Hematopoietic multipotent progenitor cell treated with erythropoietin and hydrocortisone succinate and interleukin-3 and kit ligand, for 4 days (in vitro differentiated cells): Measurements from ENCODE around the gene NUDT3.
A peak's percentile ranks its signal among the peaks of the same experiment; 100 is the strongest.
"Not testable (repeated sequence)": the region's sequence is repeated elsewhere in the genome, so short reads cannot be mapped to it uniquely, and the experiment has no call there.

Source experiments
- DNase-seq: peaks from one replicate; pipeline ENCODE4 v3.0.0-alpha.2; 2015

NUDT3 gene

DNA sequence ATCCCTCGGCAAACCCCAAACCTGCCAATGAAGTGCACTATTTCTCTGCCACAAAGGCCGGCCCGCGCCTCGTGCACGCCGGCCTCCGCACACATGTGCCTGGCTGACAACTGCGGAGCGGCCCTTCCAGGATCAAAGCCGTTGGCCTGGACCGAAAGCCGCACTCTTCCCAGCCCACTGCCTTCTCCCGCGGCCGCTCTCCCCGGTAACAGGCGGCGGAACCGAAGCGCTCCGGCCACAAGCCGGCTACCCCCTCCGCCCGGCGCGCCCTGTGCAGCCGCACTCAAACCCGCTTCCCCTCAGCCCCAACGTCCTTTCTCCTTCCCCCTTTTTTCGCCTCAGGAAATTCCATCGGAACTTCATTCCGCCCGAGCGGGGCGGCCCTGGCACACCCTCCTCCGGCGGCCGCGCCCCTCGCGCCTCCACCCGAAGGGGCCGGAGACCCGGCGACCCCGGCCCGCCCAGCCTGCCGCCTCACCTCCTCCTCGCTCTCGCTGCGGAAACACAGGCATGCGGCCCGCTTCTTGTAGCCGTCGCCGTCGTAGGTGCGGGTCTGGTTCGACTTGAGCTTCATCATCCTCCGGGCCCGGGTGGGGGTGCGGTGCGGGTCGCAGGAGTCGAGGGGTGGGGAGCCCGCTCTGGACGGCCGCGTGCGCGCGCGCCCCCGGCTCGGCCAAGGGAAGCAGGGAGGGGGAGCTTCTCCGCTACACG, 528 bp downstream of the NUDT3 start:
- DNase-seq = peak; percentile 72

DNA sequence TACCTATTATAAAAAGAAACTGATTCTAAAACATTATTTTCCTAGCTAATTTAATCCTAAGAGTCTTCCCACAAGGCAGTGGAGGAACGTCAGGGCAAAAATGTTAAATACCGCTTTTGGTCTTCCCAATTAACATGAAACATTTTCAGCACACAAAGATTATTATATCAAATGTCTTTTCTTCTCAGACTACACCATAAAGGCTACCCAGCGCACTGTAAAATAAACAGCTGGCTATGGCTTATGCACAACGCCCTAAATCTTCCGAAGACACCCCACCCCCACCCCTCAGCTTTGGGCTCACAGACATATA, 1.0 kb downstream of the NUDT3 start:
- peak; percentile 91 for DNase-seq

DNA sequence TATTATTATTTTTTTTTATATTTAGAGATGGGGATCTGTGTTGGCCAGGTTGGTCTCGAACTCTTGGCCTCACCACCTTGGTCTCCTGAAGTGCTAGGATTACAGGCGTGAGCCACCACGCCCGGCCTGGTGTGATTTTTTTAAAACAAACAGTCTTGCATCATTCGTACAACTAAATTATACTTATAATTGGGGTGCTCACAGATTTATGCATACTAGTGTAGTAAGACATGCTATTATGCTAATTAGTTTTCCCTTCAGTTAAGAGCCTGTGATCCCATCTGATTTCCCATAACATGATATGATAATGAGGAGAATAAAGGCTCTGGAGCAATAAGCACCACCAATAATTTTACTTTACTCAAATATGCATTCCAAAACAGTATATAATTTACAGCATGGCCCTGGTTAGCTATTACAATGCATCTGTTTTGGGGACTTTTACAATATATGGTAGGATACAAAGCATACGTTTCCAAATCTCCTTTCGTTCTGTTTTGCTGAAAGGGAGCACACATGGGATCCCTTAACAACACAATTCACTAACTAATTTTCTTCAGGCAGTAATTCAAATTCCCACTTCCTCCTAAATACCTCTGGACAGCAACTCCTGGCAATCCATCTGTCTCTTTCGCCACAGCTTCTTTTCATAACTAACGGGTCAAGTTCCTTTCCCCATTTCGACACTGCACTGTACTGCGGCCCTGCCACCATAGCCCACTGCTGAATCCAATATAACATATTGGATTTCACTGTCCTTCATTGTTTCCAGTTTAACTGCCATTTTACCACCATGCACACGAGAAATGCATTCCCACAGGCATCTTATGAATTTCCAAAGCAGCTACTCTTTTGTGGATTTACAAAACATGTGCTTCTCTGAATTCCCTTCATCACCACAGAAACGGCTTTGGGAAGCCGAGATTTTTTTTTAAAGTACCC, 1.7 kb downstream of the NUDT3 start:
- peak; percentile 57 for DNase-seq

DNA sequence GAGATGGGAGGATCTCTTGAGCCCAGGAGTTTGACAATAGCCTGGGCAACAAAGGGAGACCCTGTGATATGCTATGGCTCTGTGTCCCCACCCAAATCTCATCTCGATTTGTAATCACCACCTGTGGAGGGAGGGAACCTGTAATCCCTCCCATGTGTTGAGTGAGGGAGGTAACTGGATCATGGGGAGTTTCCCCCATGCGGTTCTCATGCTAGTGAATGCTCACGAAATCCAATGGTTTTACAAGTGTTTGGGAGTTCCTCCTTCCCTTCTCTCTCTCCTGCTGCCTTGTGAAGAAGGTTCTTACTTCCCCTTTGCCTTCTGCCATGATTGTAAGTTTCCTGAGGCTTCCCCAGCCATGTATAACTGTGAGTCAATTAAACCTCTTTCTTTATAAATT, 3.4 kb downstream of the NUDT3 start:
- DNase-seq = peak; percentile 13

DNA sequence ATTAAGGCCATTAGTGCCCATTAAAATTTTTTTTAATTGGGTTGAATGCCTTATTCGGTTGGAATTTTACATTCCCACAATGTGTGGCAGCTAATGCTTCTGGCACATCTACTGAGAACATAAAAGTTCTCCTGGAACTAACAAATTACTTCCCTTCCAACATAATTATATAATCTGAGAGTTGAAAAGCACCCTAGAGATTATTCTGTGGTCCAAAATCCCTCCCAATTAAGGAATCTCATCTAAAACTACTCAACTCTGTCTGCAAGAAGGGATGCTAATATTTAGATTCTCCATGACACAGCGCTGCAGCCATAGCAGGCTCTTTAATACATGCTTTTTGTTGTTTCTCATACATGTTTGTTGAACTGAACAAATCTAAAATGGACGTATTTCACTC, 4.0 kb downstream of the NUDT3 start:
- DNase-seq = no peak

DNA sequence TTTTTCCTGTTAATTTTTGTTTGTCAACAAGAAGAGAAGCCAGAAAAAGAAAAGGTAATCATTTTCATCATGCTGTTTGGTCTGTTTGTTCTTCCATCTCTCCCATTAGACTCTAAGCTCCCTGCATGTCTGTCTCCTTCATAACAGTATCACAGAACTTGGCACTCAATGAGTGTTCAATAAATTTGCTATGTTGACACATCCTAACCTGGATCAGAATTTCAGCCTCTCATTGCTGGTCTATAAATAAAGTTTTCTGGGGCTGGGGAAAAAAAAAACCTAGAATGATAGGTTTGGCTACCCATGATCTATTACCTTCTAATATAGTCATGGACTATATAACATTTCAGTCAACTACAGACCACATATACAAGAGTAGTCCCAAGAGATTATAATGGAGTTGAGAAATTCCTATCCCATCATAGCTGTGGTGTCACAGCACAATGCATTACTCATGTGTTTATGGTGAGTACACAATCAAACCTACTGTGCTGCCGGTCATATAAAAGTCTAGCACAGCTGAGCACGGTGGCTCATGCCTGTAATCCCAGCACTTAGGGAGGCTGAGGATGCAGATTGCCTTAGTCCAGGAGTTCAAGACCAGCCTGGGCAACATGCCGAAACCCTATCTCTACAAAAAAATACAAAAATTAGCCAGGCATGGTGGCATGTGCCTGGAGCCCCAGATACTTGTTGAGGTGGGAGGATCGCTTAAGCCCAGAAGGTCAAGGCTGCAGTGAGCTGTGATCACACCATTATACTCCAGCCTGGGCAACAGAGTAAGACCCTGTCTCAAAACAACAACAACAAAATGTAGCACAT, 5.9 kb downstream of the NUDT3 start:
- no peak for DNase-seq

DNA sequence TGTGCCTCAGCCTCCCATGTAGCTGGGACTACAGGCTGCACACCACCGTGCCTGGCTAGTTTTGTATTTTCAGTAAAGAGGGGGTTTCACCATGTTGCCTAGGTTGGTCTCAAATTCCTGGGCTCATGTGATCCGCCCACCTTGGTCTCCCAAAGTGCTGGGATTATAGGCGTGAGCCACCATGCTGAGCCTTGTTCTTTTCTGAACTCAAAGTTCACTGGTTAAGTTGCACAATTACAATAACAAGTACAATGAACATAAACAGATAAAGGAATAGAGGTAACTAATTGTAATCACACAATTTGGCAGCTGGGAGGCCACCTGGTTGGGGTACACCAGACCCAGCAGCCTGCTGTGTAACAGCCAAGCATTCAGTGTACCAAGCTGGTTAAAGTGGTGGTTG, 6.7 kb downstream of the NUDT3 start:
- DNase-seq = no peak

DNA sequence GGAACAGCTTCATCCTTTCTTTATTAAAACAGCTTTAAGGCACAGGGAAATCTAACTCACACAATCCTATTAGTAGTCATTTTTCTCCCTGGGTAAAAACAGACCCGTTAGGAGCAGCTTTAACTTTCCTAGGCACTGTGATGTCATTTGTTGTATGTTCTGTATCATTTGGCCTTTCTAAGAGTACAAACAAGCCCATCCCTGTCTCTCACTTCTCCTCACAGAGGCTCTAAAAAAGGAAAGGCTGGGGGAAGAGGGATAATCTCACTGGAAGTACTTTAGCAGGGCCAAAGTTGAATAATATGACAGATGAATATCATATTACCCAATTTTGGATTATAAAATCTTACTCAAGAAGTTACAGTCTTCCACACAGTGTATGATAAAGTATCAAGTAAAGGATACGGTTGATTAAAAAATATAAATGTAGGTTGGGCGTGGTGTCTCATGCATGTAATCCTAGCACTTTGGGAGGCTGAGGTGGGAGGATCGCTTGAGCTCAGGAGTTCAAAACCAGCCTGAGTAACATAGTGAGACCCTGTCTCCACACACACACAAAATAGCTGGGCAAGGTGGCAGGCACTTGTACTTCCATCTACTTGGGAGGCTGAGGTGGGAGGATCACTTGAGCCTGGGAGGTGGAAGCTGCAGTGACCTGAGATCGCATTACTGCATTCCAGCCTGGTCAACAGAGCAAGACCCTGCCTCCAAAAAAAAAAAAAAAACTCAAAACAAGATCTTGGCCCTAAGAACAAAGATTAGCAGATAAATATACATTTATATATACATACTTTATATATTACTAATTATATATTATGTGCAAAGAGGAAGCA, 7.9 kb downstream of the NUDT3 start:
- DNase-seq = no peak

DNA sequence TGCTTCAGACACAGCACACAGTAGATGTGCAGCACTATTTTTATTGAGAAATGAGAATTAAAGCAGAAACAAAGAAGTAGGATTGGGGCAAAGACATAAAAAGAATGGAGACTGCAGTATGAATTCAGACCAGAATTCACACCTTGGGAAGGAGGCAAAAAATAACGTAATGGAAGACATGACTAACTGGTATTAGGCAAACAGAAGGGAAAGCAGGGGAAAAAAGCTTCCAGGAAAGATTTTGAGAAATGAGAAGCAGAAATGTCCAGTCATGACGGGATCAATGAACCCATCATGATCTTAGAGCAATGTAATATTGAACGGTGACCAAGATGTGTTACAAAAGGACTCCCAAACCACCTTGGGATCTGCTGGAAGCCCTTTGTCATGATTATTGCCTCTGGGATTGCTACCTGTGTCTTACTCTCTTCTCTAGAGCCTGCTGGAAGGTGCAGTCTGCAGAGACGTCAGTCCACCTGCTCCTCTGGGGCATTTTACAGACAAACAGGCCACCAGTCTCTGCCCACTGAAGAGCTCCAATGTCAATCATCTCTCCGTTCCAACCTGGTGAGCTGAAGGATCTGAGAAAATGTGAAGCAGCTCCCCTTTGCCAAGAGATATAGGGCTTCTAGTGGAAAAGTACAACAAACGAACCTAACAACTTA, 8.7 kb downstream of the NUDT3 start:
- DNase-seq = no peak

DNA sequence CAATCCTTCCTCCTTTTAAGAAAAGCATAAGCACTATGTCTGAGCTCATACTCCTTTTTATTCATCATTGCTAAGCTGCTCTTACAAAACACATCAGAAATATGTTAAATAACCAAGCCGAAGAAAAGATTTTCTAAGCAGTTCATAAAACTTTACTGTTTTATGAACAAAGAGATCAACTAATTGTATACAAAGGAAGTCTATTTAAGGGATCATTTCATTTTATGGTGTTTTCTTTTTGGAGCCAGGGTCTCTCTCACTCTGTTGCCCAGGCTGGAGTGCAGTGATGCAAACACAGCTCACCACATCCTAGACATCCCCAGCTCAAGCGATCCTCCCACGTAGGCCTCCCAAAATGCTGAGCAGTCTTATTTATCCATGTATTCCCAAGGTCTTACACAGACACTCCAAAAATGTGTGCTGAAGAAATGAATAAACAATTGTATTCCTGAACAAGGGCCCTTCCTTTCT, 9.3 kb downstream of the NUDT3 start:
- no peak for DNase-seq

DNA sequence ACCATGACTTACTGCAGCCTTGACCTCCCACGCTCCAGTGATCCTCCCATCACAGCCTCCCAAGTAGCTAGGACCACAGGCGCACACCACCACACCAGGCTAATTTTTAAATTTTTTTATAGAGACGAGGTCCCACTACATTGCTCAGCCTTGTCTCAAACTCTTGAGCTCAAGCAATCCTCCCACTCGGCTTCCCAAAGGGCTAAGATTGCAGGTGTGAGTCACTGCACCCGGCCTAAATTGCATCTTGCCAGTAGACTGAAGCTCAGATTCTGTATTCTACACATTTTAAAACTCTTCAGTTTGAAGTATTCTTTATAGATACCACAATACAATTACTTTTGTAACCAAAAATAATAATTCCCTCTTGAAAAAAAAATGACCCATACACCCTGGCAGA, 11.4 kb downstream of the NUDT3 start:
- DNase-seq = no peak

DNA sequence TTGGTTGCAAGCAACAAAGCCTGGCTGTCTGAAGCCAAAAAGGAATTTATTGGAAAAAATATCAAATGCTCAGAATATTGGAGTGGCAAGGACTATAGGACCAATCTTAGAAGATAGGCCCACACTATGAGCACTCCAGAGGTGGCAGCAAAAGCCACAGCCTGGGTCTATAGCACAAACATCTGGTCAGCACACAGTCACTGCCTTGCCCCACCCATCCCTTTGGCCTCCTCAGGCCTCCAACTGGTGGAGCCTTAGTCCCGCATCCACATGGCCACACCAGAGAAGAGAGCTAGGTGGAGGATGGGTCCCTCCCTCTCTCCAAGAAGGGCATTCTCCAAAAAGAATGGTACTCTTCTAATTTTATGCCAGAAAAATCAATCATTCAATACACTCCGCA, 14.0 kb downstream of the NUDT3 start:
- peak; percentile 37 for DNase-seq

DNA sequence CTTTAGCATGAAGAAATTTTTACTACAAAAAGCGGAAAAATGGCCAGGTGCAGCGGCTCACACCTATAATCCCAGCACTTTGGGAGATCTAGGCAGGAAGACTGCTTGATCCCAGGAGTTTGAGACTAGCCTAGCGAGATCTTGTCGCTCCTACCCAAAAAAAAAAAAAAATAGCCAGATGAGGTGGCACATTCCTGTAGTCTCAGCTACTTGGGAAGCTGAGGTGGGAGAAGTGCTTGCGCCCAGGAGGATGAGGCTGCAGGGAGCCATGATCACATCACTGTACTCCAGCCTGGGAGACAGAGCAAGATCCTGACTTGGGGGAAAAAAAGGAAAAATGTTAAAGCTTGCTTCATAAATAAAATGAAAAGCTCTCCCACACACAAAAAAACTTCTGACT, 14.5 kb downstream of the NUDT3 start:
- DNase-seq = no peak

DNA sequence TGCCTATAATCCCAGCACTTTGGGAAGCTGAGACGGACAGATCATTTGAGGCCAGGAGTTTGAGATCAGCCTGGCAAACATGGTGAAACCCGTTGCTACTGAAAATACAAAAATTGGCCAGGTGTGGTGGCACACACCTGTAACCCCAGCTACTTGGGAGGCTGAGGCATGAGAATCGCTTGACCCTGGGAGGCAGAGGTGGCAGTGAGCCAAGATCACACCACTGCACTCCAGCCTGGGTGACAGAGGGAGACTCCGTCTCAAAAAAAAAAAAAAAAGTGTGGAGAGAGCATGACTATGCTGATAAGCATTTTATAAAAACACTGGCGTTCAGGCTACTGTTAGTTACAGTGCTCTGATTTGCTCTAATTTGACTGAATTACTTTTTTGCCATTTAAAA, 14.9 kb downstream of the NUDT3 start:
- DNase-seq = not testable (repeated sequence)

DNA sequence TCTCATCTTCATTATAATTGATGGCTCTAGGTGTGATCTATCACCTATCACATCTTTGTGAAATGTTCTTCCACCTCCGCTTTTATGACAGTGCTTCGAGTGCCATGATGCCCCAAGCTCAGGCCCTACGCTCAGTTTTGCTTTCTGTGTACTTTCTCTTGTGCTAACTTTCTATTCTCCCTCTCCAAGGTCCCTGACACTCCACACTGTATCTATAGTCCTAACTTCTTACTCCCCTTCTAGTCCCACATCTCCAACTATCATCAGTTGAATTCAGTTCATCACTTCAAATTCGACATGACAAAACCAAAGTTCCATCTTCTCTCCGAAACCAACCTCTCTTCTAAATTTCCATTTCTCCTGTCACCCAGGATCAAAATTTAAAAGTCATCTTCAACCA, 16.6 kb downstream of the NUDT3 start:
- no peak for DNase-seq

DNA sequence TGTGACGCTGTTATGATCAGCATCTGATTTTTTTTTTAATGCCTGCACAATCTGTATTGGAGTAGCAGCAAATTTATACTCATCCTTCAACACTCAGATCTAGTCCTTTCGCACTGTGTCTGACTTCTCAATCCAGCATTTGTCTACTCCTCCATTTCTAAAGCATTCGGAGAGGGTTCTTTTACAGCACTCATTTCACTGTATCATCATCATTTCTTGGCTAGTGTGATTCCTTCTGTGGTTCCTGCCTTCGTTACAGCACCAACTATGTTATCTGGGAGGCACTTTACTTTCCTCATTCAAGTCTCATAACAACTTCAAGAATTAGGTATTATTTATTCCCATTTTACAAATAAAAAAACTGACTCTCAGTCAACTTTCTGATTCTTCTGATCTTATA, 18.0 kb downstream of the NUDT3 start:
- DNase-seq = no peak

DNA sequence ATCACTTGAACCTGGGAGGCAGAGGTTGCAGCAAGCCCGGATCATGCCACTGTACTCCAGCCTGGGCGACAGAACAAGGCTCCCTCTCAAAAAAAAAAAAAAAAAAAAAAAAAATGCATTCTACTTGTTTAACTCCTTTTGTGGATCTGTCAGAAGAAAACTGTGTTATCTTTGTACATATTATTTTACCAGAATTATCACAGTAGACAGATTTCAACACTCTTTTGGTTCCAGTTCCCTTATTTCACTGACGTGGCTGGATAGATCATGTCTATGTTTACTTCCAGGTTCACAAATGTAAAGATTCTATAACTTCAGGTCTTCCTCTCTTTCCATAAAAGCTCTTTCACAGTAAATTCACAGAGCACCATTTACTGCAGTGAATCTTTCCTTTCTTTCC, 18.4 kb downstream of the NUDT3 start:
- peak; percentile 79 for DNase-seq

DNA sequence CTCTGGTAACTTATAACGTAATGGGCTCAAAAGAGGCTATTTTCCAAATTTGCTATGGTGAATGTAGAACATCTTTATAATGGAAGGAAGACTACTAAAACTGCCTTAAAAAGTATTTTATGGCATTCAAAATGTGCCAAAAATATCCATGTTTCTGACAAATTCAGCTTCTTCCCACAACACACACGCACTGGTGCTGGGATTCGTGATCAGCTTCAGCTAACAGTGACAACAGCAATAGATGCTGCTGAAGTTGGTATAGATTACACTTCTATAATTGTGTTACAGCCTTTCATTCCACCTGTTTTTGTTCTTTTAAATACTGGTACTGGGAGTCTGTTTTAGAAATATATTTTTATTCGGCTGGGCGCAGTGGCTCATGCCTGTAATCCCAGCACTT, 19.0 kb downstream of the NUDT3 start:
- DNase-seq = no peak

DNA sequence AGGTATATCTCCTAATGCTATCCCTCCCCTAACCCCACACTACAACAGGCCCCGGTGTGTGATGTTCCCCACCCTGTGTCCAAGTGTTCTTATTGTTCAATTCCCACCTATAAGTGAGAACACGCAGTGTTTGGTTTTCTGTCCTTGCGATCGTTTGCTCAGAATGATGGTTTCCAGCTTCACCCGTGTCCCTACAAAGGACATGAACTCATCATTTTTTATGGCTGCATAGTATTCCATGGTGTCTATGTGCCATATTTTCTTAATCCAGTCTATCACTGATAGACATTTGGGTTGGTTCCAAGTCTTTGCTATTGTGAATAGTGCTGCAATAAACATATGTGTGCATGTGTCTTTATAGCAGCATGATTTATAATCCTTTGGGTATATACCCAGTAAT, 20.6 kb downstream of the NUDT3 start:
- DNase-seq = not testable (repeated sequence)

DNA sequence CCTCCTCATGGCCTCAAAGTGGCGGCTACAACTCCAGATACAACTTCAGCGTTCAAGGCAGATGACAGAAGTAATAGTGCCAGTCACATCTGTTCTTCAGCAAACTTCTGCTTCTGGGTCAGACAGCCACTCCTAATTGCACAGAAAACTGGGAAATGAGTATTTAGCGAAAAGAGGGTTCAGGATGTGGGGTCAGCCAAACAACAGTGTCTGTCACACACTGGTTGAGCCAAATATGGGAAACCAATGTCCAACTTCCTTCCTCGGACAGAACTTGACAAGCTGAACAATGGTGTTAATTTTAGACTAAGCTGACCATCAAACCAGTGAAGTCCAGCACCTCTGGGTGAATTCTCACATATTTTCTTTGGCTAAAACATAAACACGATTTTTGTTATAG, 22.1 kb downstream of the NUDT3 start:
- DNase-seq = no peak

DNA sequence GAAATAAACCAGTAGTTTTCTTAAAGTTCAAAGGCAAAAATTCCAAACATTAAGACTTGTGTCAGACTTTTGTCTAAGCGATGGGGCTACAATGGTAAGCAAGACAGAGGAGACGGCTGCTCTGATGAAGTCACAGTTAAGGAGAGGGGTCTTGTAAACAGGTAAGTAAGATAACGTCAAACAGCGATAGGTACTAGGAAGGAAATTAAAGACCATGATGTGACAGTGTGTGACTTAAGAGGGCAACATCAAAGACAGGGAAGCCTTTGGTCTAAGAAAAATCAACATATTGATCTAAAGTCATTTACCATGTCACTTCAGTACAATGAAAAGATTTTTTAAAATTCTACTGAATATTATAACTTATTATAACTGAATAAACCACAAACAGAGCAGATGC, 23.1 kb downstream of the NUDT3 start:
- no peak for DNase-seq

DNA sequence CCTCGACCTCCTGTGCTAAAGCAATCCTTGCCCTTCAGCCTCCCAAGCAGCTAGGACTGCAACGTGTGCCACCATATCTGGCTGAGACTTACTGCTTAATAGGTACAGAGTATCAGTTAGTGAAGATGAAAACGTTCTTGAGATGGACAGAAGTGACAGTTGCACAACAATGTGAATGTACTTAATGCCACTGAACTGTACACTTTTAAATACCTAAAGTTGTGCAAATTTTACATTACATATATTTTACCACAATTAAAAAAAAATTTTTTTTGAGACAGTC, 25.9 kb downstream of the NUDT3 start:
- no peak for DNase-seq
